ENCODE data around the gene RABAC1. TPM values are rescaled to one million over a fixed set of nuclear protein-coding genes. Genes with fewer than 3 reads are reported as not detected.

RABAC1 gene
- total RNA-seq, 1 donor from 2014 or later = 257 TPM

GRCh38 chr19:41977916-41978315 is 18.8 kb upstream of the RABAC1 start:
- H3K27me3 Mint-ChIP-seq (ENCODE audit: low read depth, unreplicated experiment) = peaks cover 24% of the 10 kb centered on the region
- H3K36me3 Mint-ChIP-seq (ENCODE audit: low read depth, unreplicated experiment) = peaks cover 3% of the 10 kb centered on the region
- FAIRE-seq (no peak), DNase-seq (ENCODE audit: low read depth) (no peak)
- H3K4me1 Mint-ChIP-seq (ENCODE audit: low read depth, unreplicated experiment) = no peaks in the 10 kb centered on the region
- no peak overlapping the region for H3K4me3 ChIP-seq (ENCODE audit: insufficient read depth, low read depth, low read length)
- H4K20me1 ChIP-seq (ENCODE audit: insufficient read depth, low read length) = no peaks in the 10 kb centered on the region
- H3K4me3 Mint-ChIP-seq (ENCODE audit: unreplicated experiment) = no peak overlapping the region
- no peak overlapping the region for H3K4me2 ChIP-seq (ENCODE audit: low read length)
- no peak overlapping the region for H3K27ac Mint-ChIP-seq (ENCODE audit: unreplicated experiment)
- TF ChIP-seq CTCF (IDR thresholded peaks at IDR 0.05; ENCODE audit: insufficient read depth, low read depth, low read length) (no peak), EZH2 (IDR thresholded peaks at IDR 0.05; ENCODE audit: insufficient read depth, low read length) (no peak)
- no peaks in the 10 kb centered on the region for H3K36me3 ChIP-seq (ENCODE audit: insufficient read depth, low read length)
- no peaks in the 10 kb centered on the region for H3K79me2 ChIP-seq (ENCODE audit: insufficient read depth, low read length)
- H3K27ac ChIP-seq (ENCODE audit: low read depth, low read length) = no peak overlapping the region
- H3K9me3 ChIP-seq (ENCODE audit: insufficient read depth, low read depth, low read length) = no peaks in the 10 kb centered on the region
- no peak overlapping the region for H2AFZ ChIP-seq (ENCODE audit: low read depth, low read length)
- H3K27me3 ChIP-seq (ENCODE audit: insufficient read depth, low read length) = no peaks in the 10 kb centered on the region
- H3K9me3 Mint-ChIP-seq (ENCODE audit: unreplicated experiment) = no peaks in the 10 kb centered on the region
- H3K9ac ChIP-seq (ENCODE audit: low read length) = no peak overlapping the region
- H3K4me1 ChIP-seq (ENCODE audit: insufficient read depth, low read length) = no peaks in the 10 kb centered on the region

- H3K4me3 Mint-ChIP-seq (ENCODE audit: unreplicated experiment) = no peak overlapping the region
- no peak overlapping the region for H3K27ac Mint-ChIP-seq (ENCODE audit: unreplicated experiment)
- FAIRE-seq (no peak), DNase-seq (ENCODE audit: low read depth) (no peak)
- H3K27me3 Mint-ChIP-seq (ENCODE audit: low read depth, unreplicated experiment) = peaks cover 24% of the 10 kb centered on the region
- H3K36me3 ChIP-seq (ENCODE audit: insufficient read depth, low read length) = no peaks in the 10 kb centered on the region
- H3K9me3 Mint-ChIP-seq (ENCODE audit: unreplicated experiment) = no peaks in the 10 kb centered on the region
- H3K9me3 ChIP-seq (ENCODE audit: insufficient read depth, low read depth, low read length) = no peaks in the 10 kb centered on the region
- no peak overlapping the region for H3K27ac ChIP-seq (ENCODE audit: low read depth, low read length)
- no peaks in the 10 kb centered on the region for H3K4me1 Mint-ChIP-seq (ENCODE audit: low read depth, unreplicated experiment)
- H3K4me2 ChIP-seq (ENCODE audit: low read length) = no peak overlapping the region
- no peak overlapping the region for H3K4me3 ChIP-seq (ENCODE audit: insufficient read depth, low read depth, low read length)
- no peak for TF ChIP-seq CTCF (IDR thresholded peaks at IDR 0.05; ENCODE audit: insufficient read depth, low read depth, low read length)
- no peak for TF ChIP-seq EZH2 (IDR thresholded peaks at IDR 0.05; ENCODE audit: insufficient read depth, low read length)
- no peak overlapping the region for H3K9ac ChIP-seq (ENCODE audit: low read length)
- H3K4me1 ChIP-seq (ENCODE audit: insufficient read depth, low read length) = no peaks in the 10 kb centered on the region
- H3K36me3 Mint-ChIP-seq (ENCODE audit: low read depth, unreplicated experiment) = peaks cover 2% of the 10 kb centered on the region
- H3K79me2 ChIP-seq (ENCODE audit: insufficient read depth, low read length) = no peaks in the 10 kb centered on the region
- H4K20me1 ChIP-seq (ENCODE audit: insufficient read depth, low read length) = no peaks in the 10 kb centered on the region
- no peak overlapping the region for H2AFZ ChIP-seq (ENCODE audit: low read depth, low read length)
- no peaks in the 10 kb centered on the region for H3K27me3 ChIP-seq (ENCODE audit: insufficient read depth, low read length)
Observed at GRCh38 chr19:41974652-41975051, 15.5 kb upstream of the RABAC1 start.

GRCh38 chr19:41971363-41971762 is 12.2 kb upstream of the RABAC1 start:
- no peak overlapping the region for H3K4me3 Mint-ChIP-seq (ENCODE audit: unreplicated experiment)
- Histone ChIP-seq H3K4me2 (ENCODE audit: low read length) (no peak overlapping the region), H3K36me3 (ENCODE audit: insufficient read depth, low read length) (no peaks in the 10 kb centered on the region), H3K27me3 (ENCODE audit: insufficient read depth, low read length) (no peaks in the 10 kb centered on the region), H3K27ac (ENCODE audit: low read depth, low read length) (no peak overlapping the region), H2AFZ (ENCODE audit: low read depth, low read length) (no peak overlapping the region), H4K20me1 (ENCODE audit: insufficient read depth, low read length) (no peaks in the 10 kb centered on the region), H3K4me1 (ENCODE audit: insufficient read depth, low read length) (no peaks in the 10 kb centered on the region), H3K9ac (ENCODE audit: low read length) (no peak overlapping the region), H3K79me2 (ENCODE audit: insufficient read depth, low read length) (no peaks in the 10 kb centered on the region), H3K4me3 (ENCODE audit: insufficient read depth, low read depth, low read length) (no peak overlapping the region), H3K9me3 (ENCODE audit: insufficient read depth, low read depth, low read length) (no peaks in the 10 kb centered on the region)
- DNase-seq (ENCODE audit: low read depth) = no peak
- peaks cover 4% of the 10 kb centered on the region for H3K9me3 Mint-ChIP-seq (ENCODE audit: unreplicated experiment)
- H3K36me3 Mint-ChIP-seq (ENCODE audit: low read depth, unreplicated experiment) = peaks cover 2% of the 10 kb centered on the region
- no peak for TF ChIP-seq CTCF (IDR thresholded peaks at IDR 0.05; ENCODE audit: insufficient read depth, low read depth, low read length)
- no peak for TF ChIP-seq EZH2 (IDR thresholded peaks at IDR 0.05; ENCODE audit: insufficient read depth, low read length)
- H3K27ac Mint-ChIP-seq (ENCODE audit: unreplicated experiment) = no peak overlapping the region
- no peaks in the 10 kb centered on the region for H3K4me1 Mint-ChIP-seq (ENCODE audit: low read depth, unreplicated experiment)
- no peak for FAIRE-seq
- H3K27me3 Mint-ChIP-seq (ENCODE audit: low read depth, unreplicated experiment) = peaks cover 46% of the 10 kb centered on the region
